Nephron progenitor cell (in vitro differentiated cells): ENCODE data around the gene IFNA1.

Experiments used
- DNase-seq: peaks from one replicate; pipeline ENCODE4 v3.0.0; 2021
- H3K27ac Mint-ChIP-seq: 2 replicates; pipeline ENCODE4 v1.8.0; 2021; ENCODE audit warnings: mild to moderate bottlenecking, moderate library complexity, mixed read lengths
- H3K27me3 Mint-ChIP-seq: 2 replicates; pipeline ENCODE4 v1.8.0; 2021; ENCODE audit warnings: mild to moderate bottlenecking, low read depth, mixed read lengths; ENCODE audit not compliant: poor library complexity
- H3K36me3 Mint-ChIP-seq: 2 replicates; pipeline ENCODE4 v1.8.0; 2021; ENCODE audit warnings: low read depth, mixed read lengths
- H3K4me1 Mint-ChIP-seq: 2 replicates; pipeline ENCODE4 v1.8.0; 2021; ENCODE audit warnings: mixed read lengths
- H3K4me3 Mint-ChIP-seq: 2 replicates; pipeline ENCODE4 v1.8.0; 2021; ENCODE audit warnings: mild to moderate bottlenecking, moderate library complexity, mixed read lengths
- H3K9me3 Mint-ChIP-seq: 2 replicates; pipeline ENCODE4 v1.8.0; 2021; ENCODE audit warnings: mild to moderate bottlenecking, moderate library complexity, mixed read lengths
- CTCF ChIP-seq: fragments of 200-600 bp; sonication (generic); IDR thresholded peaks from 2 replicates; pipeline ENCODE4 v1.5.0; 2021; ENCODE audit warnings: antibody characterized with exemption

IFNA1 gene

GRCh38 chr9:21454149-21454548 lies 13.9 kb downstream of the IFNA1 start:
- Mint-ChIP-seq H3K27me3 (peaks cover 16% of the 10 kb centered on the region), H3K36me3 (no peaks in the 10 kb centered on the region), H3K27ac (no peak overlapping the region), H3K4me1 (peaks cover 39% of the 10 kb centered on the region), H3K4me3 (no peak overlapping the region), H3K9me3 (peaks cover 17% of the 10 kb centered on the region)
- no peak for DNase-seq
- no peak for TF ChIP-seq CTCF

- peaks cover 39% of the 10 kb centered on the region for H3K4me1 Mint-ChIP-seq
- no peak overlapping the region for H3K27ac Mint-ChIP-seq
- H3K36me3 Mint-ChIP-seq, result no peaks in the 10 kb centered on the region
- no peak overlapping the region for H3K4me3 Mint-ChIP-seq
- peaks cover 17% of the 10 kb centered on the region for H3K9me3 Mint-ChIP-seq
- DNase-seq, result no peak
- TF ChIP-seq CTCF, result peak; percentile 64
- peaks cover 14% of the 10 kb centered on the region for H3K27me3 Mint-ChIP-seq
These were observed 15.1 kb downstream of the IFNA1 start for GRCh38 chr9:21455320-21455719.

- Mint-ChIP-seq H3K36me3 (peaks cover 4% of the 10 kb centered on the region), H3K27me3 (peaks cover 19% of the 10 kb centered on the region), H3K4me1 (no peaks in the 10 kb centered on the region), H3K27ac (no peak overlapping the region), H3K4me3 (no peak overlapping the region), H3K9me3 (peaks cover 46% of the 10 kb centered on the region)
- TF ChIP-seq CTCF, result no peak
- DNase-seq, result no peak
These were observed 21.1 kb downstream of the IFNA1 start for GRCh38 chr9:21461377-21461776.

- Mint-ChIP-seq H3K36me3 (peaks cover 4% of the 10 kb centered on the region), H3K9me3 (peaks cover 29% of the 10 kb centered on the region), H3K27ac (no peak overlapping the region), H3K4me1 (no peaks in the 10 kb centered on the region), H3K4me3 (no peak overlapping the region), H3K27me3 (peaks cover 12% of the 10 kb centered on the region)
- no peak for DNase-seq
- no peak for TF ChIP-seq CTCF
These were observed 24.9 kb downstream of the IFNA1 start for GRCh38 chr9:21465138-21465537.

- TF ChIP-seq CTCF, result peak; percentile 73
- Mint-ChIP-seq H3K27me3 (peaks cover 12% of the 10 kb centered on the region), H3K4me3 (no peak overlapping the region), H3K36me3 (peaks cover 4% of the 10 kb centered on the region), H3K4me1 (no peaks in the 10 kb centered on the region), H3K9me3 (peaks cover 29% of the 10 kb centered on the region), H3K27ac (no peak overlapping the region)
- no peak for DNase-seq
These were observed 25.8 kb downstream of the IFNA1 start for GRCh38 chr9:21465859-21466518.

- Mint-ChIP-seq H3K27me3 (no peaks in the 10 kb centered on the region), H3K36me3 (no peaks in the 10 kb centered on the region), H3K9me3 (peaks cover under 1% of the 10 kb centered on the region), H3K4me1 (no peaks in the 10 kb centered on the region), H3K4me3 (no peak overlapping the region), H3K27ac (no peak overlapping the region)
- TF ChIP-seq CTCF, result no peak
- no peak for DNase-seq
These were observed 29.9 kb downstream of the IFNA1 start for GRCh38 chr9:21470126-21470525.
